Middle frontal gyrus (tissue), 1 donor: ENCODE data around the gene FALEC.

ENCODE experiments used
- DNase-seq: peaks from one replicate; pipeline ENCODE4 v3.0.0-alpha.2; 2015; ENCODE audit warnings: low spot score; ENCODE audit errors: extremely low spot score

Gene FALEC

GRCh38 chr1:150511985-150512660, 3.4 kb upstream of the FALEC start:
- DNase-seq, result no peak

GRCh38 chr1:150512846-150513245, 2.7 kb upstream of the FALEC start:
- DNase-seq, result no peak

GRCh38 chr1:150513351-150513791, 2.2 kb upstream of the FALEC start:
- no peak for DNase-seq

- no peak for DNase-seq
These were observed 1.3 kb upstream of the FALEC start for GRCh38 chr1:150514260-150514659.

GRCh38 chr1:150514913-150515327, 632 bp upstream of the FALEC start:
- no peak for DNase-seq

GRCh38 chr1:150516050-150516591, 569 bp downstream of the FALEC start:
- no peak for DNase-seq

- no peak for DNase-seq
These were observed 1.1 kb downstream of the FALEC start for GRCh38 chr1:150516616-150517015.

GRCh38 chr1:150521196-150521968, 5.8 kb downstream of the FALEC start:
- no peak for DNase-seq

GRCh38 chr1:150525348-150525747, 9.8 kb downstream of the FALEC start:
- no peak for DNase-seq

- DNase-seq, result no peak
These were observed 12.6 kb downstream of the FALEC start for GRCh38 chr1:150528196-150528595.

- DNase-seq, result no peak
These were observed 13.5 kb downstream of the FALEC start for GRCh38 chr1:150529017-150529416.

GRCh38 chr1:150530491-150531159, 15.1 kb downstream of the FALEC start:
- DNase-seq, result no peak

- no peak for DNase-seq
These were observed 17.3 kb downstream of the FALEC start for GRCh38 chr1:150532860-150533259.

GRCh38 chr1:150534002-150534401, 18.4 kb downstream of the FALEC start:
- no peak for DNase-seq

- DNase-seq, result no peak
These were observed 20.1 kb downstream of the FALEC start for GRCh38 chr1:150535511-150536287.

- DNase-seq, result no peak
These were observed 21.5 kb downstream of the FALEC start for GRCh38 chr1:150536836-150537731.

- DNase-seq, result no peak
These were observed 22.5 kb downstream of the FALEC start for GRCh38 chr1:150537732-150538684.

- no peak for DNase-seq
These were observed 28.1 kb downstream of the FALEC start for GRCh38 chr1:150543500-150544143.

- DNase-seq, result no peak
These were observed 28.7 kb downstream of the FALEC start for GRCh38 chr1:150544204-150544603.
